SK-N-SH treated with all-trans-retinoic acid at 6 μM for 48 hours (cell line): ENCODE measurements around the gene CHRM4.

Experiments used
- BACH2 ChIP-seq: fragments of 250-450 bp; sonication (Bioruptor Pico); IDR thresholded peaks from 2 replicates; pipeline ENCODE4 v1.9.0; 2021; ENCODE audit warnings: mild to moderate bottlenecking, borderline replicate concordance
- CSDC2 ChIP-seq: fragments of 250-450 bp; sonication (Bioruptor Pico); IDR thresholded peaks from 2 replicates; pipeline ENCODE4 v1.5.0; 2020; ENCODE audit warnings: mild to moderate bottlenecking, moderate library complexity
- TF ChIP-seq, protein P1 (sequence below): fragments of 250-450 bp; sonication (Bioruptor Pico); IDR thresholded peaks from 2 replicates; pipeline ENCODE4 v1.5.0; 2020; ENCODE audit warnings: mild to moderate bottlenecking, moderate library complexity

GRCh38 chr11:46366260-46366659 is 25.3 kb downstream of the CHRM4 start:
- no peak for TF ChIP-seq BACH2 (CRISPR knock-in tag)
- no peak for TF ChIP-seq CSDC2
- TF ChIP-seq, protein P1, sequence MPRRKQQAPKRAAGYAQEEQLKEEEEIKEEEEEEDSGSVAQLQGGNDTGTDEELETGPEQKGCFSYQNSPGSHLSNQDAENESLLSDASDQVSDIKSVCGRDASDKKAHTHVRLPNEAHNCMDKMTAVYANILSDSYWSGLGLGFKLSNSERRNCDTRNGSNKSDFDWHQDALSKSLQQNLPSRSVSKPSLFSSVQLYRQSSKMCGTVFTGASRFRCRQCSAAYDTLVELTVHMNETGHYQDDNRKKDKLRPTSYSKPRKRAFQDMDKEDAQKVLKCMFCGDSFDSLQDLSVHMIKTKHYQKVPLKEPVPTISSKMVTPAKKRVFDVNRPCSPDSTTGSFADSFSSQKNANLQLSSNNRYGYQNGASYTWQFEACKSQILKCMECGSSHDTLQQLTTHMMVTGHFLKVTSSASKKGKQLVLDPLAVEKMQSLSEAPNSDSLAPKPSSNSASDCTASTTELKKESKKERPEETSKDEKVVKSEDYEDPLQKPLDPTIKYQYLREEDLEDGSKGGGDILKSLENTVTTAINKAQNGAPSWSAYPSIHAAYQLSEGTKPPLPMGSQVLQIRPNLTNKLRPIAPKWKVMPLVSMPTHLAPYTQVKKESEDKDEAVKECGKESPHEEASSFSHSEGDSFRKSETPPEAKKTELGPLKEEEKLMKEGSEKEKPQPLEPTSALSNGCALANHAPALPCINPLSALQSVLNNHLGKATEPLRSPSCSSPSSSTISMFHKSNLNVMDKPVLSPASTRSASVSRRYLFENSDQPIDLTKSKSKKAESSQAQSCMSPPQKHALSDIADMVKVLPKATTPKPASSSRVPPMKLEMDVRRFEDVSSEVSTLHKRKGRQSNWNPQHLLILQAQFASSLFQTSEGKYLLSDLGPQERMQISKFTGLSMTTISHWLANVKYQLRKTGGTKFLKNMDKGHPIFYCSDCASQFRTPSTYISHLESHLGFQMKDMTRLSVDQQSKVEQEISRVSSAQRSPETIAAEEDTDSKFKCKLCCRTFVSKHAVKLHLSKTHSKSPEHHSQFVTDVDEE (CRISPR knock-in tag): no peak
